HuH-7.5 (cell line): Measurements from ENCODE around the gene FNDC5.
A peak's percentile ranks its signal among the peaks of the same experiment; 100 is the strongest.

Experiments
- DNase-seq: peaks from one replicate; pipeline ENCODE4 v3.0.0; 2011; ENCODE audit warnings: low spot score

The FNDC5 gene

GRCh38 chr1:32897082-32898049 lies 26.7 kb upstream of the FNDC5 start:
- no peak for DNase-seq

GRCh38 chr1:32896451-32896850 lies 25.7 kb upstream of the FNDC5 start:
- no peak for DNase-seq

GRCh38 chr1:32895325-32896215 lies 24.9 kb upstream of the FNDC5 start:
- DNase-seq, result peak; percentile 4

GRCh38 chr1:32894681-32895080 lies 24.0 kb upstream of the FNDC5 start:
- DNase-seq, result peak; percentile 15

GRCh38 chr1:32894019-32894600 lies 23.4 kb upstream of the FNDC5 start:
- DNase-seq, result no peak

GRCh38 chr1:32893198-32894018 lies 22.7 kb upstream of the FNDC5 start:
- DNase-seq, result no peak

- no peak for DNase-seq
These were observed 21.9 kb upstream of the FNDC5 start for GRCh38 chr1:32892368-32893197.

GRCh38 chr1:32891630-32892029 lies 20.9 kb upstream of the FNDC5 start:
- DNase-seq, result no peak

- DNase-seq, result no peak
These were observed 20.5 kb upstream of the FNDC5 start for GRCh38 chr1:32891241-32891570.

GRCh38 chr1:32890516-32891240 lies 20.0 kb upstream of the FNDC5 start:
- no peak for DNase-seq

- DNase-seq, result no peak
These were observed 19.1 kb upstream of the FNDC5 start for GRCh38 chr1:32889731-32890278.

GRCh38 chr1:32888677-32889420 lies 18.1 kb upstream of the FNDC5 start:
- DNase-seq, result no peak

- DNase-seq, result no peak
These were observed 17.4 kb upstream of the FNDC5 start for GRCh38 chr1:32888134-32888533.

- DNase-seq, result no peak
These were observed 16.9 kb upstream of the FNDC5 start for GRCh38 chr1:32887623-32888022.

GRCh38 chr1:32886828-32887414 lies 16.2 kb upstream of the FNDC5 start:
- DNase-seq, result no peak

- DNase-seq, result peak; percentile 83
These were observed 15.5 kb upstream of the FNDC5 start, which contains the start of gene HPCA for GRCh38 chr1:32886004-32886827. HPCA (plus strand) TSS chr1:32886491; CDS start chr1:32888899, 2,408 bp downstream.

- DNase-seq, result no peak
These were observed 14.9 kb upstream of the FNDC5 start for GRCh38 chr1:32885676-32886003.

GRCh38 chr1:32884726-32885125 lies 14.0 kb upstream of the FNDC5 start:
- no peak for DNase-seq
